NOMO-1 treated with dmso at 0.1 percent for 144 hours (cell line): ENCODE data around the gene SPEM3.
"Not testable (repeated sequence)": the region's sequence is repeated elsewhere in the genome, so short reads cannot be mapped to it uniquely, and the experiment has no call there.

Experiments
- DNase-seq: peaks from one replicate; lab custom pipeline; 2025; ENCODE audit not compliant: unreplicated experiment; lab: John Stamatoyannopoulos, UW

SPEM3 gene

DNA sequence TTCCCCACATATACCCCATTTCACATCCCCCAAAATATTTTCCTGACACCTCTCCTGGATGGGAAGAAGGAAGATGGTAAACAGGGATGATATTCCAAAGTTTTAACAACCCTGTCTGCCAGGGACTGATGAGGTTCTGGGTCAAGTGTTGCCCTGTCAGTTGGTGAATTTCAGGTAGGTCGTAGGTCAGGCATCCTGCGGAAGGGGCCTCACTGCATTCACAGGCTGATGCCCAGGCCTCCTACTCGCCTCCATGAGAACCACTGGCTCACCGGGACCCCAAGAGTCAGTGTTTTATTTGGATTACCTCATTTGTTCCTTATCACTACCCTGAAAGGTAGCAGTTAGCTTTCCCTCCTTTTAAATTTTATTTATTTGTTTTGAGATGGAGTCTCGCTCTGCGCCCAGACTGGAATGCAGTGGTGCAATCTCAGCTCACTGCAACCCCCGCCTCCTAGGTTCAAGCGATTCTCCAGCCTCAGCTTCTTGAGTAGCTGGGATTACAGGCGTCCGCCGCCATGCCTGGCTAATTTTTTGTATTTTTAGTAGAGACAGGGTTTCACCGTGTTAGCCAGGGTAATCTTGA, 40.2 kb downstream of the SPEM3 start:
- no peak for DNase-seq

DNA sequence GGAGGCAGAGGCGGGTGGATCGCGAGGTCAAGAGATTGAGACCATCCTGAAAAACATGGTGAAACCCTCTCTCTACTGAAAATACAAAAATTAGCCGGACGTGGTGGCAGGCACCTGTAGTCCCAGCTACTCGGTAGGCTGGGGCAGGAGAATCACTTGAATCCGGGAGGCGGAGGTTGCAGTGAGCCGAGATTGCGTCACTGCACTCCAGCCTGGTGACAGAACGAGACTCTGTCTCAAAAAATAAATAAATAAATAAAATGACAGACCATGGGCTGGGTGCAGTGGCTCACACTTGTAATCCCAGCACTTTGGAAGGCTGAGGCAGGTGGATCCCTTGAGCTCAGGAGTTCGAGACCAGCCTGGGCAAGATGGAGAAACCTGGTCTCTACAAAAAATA, 41.2 kb downstream of the SPEM3 start:
- DNase-seq, result not testable (repeated sequence)

DNA sequence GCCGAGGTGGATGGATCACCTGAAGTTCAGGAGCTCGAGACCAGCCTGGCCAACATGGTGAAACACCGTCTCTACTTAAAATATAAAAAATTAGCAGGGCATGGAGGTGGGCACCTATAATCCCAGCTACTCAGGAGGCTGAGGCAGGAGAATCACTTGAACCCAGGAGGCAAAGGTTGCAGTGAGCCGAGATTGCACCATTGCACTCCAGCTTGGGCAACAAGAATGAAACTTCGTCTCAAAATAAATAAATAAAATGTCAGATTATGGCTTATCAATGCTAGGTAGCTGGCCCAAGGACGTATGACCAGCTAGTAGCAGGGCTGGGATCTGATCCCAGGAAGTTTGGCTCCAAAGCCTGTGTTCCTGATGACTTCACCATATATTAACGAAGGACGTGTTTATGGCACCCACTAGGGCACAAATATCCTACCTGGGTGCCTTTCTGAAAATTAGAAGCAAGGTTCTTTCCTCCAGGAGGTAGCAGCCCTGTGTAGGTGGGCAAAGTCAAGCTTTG, 41.9 kb downstream of the SPEM3 start:
- not testable (repeated sequence) for DNase-seq

DNA sequence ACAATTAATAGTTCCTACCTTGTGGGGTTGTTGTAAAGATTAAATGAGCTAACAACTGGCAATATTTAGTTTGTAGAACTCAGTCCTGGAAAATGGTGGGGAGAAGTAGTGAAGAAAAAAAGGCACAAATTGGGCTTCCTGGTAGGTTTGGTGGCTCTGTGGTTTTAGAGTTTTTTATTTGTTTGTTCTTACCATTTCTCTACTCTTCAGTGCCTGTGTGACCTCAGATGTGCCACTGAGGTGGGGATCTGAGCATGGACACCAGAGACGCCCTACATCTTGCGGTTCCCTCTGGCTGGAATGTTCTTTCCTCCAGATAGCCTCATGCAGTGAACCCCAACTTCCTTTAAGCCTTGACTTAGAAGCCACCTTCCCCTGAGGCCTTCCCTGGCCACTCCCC, 43.1 kb downstream of the SPEM3 start:
- no peak for DNase-seq

DNA sequence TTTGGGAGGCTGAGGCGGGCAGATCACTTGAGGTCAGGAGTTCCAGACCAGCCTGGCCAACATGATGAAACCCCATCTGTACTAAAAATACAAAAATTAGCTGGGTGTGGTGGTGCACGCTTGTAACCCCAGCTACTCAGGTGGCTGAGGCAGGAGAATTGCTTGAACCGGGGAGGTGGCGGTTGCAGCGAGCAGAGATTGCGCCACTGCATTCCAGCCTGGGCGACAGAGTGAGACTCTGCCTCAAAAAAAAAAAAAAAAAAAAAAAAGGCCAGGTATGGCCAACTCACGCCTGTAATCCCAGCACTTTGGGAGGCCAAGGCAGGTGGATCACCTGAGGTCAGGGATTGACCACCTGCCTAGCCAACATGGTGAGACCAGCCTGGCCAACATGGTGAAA, 46.1 kb downstream of the SPEM3 start:
- DNase-seq, result not testable (repeated sequence)

DNA sequence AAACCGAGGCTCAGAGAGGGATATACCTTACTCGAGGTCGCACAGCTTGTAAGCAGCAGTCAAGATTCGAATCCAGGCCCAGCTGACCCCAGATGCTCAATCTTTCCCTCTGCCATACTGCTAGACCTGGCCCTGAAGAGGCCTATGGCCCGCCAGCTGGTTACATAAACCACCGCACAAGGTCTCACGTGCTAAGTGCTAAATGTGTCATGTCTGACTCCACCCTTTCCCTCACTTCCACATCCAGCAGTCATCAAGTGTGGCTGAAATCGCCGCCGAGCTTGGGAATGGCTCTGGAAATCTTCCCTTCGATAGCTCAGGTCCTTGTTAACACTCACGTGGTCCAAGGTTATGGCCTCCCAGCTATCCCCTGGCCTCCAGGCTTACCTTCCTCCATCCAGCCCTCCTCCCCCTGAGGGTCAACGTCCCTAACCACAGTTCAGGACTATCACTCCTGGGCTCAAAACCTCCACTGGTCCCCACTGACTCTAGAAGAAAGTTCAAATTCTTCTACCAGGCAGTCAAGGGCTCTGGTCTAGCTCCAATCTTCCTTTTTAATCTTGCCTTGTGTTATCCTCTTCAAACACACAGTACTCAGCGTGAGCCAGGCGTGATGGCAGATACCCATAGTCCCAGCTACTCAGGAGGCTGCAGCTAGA, 47.2 kb downstream of the SPEM3 start:
- no peak for DNase-seq

DNA sequence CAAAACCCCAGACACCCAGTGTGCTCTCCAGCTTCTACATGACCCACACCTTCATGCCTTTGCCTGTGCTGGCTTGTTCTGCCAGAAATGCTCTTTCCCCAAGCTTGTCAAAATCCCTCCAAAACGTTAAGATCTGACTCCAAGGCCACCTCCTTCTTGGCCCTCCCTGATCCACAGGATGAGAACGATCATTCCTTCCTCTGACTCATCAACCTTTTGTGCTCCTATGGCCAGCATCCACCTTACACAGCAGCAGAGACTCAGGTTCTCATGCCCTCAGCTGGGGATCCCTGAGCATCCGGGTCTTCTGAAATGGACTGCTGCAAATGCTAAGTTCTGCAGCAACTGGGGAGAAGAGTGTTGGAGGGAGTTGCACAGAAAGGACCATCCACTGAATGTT, 47.8 kb downstream of the SPEM3 start:
- DNase-seq, result no peak

DNA sequence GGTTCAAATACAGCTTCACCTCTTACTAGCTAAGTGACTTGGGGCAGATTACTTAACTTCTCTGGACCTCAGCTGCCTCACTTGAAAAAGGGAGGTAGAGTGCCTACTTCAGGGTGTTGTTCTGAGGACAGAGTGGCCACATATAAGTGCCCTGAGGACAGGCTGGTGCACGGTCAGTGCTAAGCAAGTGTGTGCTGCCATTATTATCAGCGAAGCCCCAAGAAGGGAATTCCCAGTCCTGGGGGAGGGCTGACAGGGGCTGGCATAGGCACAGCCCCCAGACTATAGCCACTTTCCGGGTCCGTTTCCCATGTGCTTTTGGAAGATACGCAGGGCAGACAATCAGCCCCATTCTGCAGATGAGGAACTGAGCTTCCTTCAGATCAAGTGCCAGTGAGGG, 48.3 kb downstream of the SPEM3 start:
- DNase-seq, result no peak

DNA sequence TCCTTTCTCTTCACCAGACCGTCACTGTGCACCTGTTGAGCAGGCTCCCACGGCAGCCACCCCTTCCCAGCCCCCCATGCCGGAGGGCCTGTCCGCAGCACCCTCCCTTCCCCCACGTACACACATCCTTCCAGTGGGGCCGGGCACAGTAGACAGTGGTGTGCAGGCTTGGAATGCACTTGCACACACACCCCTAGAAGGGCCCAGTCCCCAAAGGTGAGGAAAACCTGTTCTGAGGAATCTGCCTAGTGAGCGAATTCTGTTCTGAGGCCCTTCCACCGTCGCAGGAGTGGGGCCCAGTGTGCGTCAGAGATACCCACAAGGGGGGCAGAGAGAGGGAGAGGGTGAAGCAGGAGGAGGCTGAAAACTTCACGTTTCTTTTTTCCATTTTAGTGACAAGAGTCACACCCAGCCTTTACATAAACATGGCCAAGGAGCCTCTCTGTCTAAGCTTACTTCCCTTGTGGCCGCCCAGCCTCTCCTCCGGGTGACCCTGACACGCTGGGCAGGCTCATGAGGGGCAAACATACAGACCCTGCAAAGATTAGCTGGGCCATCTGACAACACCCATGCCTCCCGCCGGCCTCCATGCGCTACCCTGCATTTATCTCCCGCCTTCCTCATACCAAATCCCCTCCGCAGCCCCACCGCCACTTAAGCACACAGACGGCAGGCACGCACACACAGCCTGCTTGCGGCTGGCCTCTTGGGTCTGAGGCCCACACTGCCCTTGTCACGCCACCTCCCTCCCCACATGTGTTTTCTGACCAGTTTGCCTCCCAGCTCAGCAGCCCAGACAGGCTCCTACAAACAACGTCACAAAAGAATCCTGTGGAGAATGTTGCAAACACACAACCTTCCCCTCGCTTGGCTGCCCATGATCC, 49.0 kb downstream of the SPEM3 start:
- DNase-seq, result peak; percentile 51

DNA sequence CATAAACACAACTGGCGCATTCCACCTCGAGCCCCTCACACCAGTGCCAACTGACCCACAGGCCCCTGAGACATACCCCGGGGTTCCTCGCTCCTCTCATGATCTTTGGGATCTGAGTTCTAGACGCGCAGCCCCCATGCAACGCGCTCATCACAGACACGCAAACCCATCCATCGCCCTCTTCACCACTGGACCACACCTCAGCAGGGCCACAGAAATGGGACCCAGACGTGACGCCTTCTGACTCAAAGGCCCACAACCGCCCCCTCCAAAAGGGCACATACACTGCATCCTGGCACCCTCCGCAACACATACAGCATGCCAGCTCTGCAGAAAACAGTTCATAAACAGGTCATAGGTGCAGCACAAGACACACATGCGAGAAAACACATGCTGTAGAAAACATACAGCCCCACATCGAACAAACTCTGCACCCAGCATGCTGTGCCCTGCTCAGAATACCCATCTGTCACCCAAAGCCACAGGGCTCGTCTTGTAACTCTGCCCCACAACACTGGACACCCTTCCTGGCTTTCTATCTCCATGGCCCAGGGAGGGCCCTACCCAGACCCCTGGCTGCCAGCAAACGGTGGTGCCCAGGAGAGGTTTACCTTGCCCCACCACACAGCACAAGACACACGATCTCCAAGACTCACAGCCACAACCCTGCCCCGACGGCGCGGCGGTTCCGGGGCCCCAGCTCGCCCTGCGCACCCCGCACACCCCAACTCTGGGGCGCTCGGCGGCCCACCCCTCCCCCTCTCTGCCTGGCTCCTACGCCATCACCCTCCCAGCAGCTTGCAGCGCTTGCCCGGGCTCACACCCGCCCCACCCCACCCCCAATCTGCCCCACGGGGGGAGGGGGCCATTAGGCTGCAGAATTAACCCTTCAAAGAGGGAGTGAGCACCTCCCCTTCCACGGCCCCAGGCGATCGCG, 49.9 kb downstream of the SPEM3 start:
- no peak for DNase-seq

DNA sequence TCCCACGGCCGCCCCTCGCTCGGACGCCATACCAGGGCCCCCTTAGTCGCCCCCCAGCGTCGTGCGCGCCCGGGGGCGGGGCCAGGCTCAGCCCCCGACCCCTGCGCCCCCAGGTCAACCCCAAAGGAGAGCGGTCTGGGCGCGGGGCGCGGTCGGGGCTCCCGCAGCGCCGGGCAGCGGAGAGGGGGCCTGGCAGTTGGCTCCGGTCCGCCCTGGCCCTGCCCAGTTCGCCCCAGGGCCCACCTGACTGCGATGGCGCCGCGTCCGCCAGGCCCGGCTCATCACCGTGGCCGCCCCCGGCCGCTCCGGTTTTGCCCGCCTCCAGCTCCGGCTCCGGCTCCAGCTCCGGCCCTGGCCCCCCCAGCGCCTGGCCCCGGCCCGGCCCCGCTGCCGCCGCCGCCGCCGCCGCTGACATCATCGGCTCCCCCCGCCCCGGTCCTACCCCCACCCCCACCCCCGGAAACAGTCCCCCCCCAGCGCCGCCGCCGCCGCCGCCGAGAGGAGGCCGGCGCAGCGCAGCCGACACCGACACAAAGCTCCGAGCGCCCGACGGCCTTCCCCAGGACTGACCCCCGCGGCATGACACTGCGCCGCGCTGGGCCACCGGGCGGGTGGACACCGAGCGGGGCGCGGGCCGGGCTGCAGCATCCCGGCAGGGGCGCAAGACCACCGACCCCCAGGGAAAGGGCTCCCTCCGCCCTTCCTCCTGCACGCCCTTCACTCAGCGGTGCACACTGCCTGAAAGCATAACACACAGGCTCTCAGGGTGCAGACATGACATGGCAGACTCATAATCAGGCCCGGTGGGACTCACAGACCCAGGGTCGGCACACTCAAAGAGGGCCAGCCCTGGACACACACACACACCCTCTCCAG, 50.8 kb downstream of the SPEM3 start, which contains the start of gene ZBTB4:
Gene ZBTB4 (minus strand): TSS at position 419 of the 876 bp plus-strand sequence. CDS start 12,830 bp downstream, outside the sequence.
- DNase-seq, result no peak

DNA sequence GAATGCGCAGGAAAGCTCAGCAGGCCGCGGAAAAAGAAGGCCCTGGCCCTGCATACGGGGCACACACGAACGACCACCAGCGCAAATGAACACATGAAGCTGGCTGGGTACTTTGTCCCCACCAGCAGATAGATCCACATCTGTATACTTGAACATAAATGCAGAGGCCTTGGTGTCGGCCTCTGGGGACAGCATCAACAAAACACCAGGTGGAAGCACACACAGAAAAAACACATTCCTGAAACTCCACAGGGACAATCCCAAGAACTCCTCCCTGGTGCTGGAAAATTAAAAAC, 51.4 kb downstream of the SPEM3 start:
- no peak for DNase-seq

DNA sequence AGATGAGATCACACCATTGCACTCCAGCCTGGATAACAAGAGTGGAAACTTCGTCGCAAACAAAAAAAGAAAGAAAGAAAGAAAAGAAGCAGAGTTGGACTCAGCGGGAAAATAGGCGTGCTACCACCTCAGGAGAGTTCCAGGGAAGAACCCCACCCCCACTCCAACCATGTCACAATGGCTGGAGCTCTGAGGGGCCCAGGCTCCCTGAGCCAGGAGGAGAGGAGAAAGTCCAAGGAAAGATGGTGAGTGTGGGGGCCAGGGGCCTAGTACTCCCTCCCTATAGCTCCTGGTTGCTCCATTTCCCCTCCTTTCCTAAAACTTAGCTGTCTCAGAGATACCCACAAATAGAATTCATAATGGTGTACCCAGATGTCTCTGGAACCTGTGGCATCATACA, 52.6 kb downstream of the SPEM3 start, which contains the start of gene SLC35G6:
Gene SLC35G6 (plus strand): TSS at position 172 of the 400 bp plus-strand sequence. CDS start 71 bp downstream, at position 243.
- not testable (repeated sequence) for DNase-seq

DNA sequence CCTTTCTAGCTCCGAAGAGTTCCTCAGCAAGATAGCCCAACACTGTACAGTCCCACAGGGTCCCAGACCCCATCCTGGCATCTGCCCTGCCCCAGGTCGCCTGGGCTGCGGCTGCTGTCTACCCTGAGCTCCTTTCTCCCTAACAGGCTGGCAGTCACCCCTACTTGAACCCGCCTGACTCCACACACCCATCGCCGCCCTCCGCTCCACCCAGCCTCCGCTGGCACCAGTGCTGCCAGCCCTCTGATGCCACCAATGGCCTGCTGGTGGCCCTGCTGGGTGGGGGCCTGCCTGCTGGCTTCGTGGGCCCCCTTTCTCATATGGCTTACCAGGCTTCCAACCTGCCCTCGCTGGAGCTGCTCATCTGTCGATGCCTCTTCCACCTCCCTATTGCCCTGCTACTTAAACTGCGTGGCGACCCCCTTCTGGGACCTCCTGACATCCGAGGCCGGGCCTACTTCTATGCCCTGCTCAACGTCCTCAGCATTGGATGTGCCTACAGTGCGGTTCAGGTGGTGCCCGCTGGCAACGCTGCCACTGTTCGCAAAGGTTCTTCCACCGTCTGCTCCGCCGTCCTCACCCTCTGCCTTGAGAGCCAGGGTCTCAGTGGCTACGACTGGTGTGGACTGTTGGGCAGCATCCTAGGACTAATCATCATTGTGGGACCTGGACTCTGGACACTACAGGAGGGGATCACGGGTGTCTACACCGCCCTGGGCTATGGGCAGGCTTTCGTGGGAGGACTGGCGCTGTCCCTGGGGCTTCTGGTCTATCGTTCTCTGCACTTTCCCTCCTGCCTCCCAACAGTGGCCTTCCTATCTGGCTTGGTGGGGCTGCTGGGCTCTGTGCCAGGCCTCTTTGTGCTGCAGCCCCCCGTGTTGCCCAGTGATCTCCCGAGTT, 53.4 kb downstream of the SPEM3 start:
- not testable (repeated sequence) for DNase-seq
